Measurements from ENCODE around the gene SH3D19. TPM values are rescaled to one million over a fixed set of nuclear protein-coding genes. Genes with fewer than 3 reads are reported as not detected.
"Not testable (repeated sequence)": the region's sequence is repeated elsewhere in the genome, so short reads cannot be mapped to it uniquely, and the experiment has no call there.

Gene SH3D19
- total RNA-seq, 4 donors from 2014 or later, result 54.4 to 148 (median 79.1) TPM

- H3K36me3 ChIP-seq, result no peaks in the 10 kb centered on the region
- H3K4me3 ChIP-seq, result no peak overlapping the region
- H3K4me1 ChIP-seq, result no peaks in the 10 kb centered on the region
- H3K27ac ChIP-seq, result no peak overlapping the region
- no peak for DNase-seq (ENCODE audit: low spot score in 2 of 2)
- H3K27me3 ChIP-seq, result no peaks in the 10 kb centered on the region
- no peak for TF ChIP-seq CTCF (IDR thresholded peaks at IDR 0.05)
- WGBS, result 95% methylated on average over 2 of the region's 2 CpGs
- H3K9me3 ChIP-seq, result no peaks in the 10 kb centered on the region
Measured at GRCh38 chr4:151256134-151256533, 69.3 kb downstream of the SH3D19 start.

GRCh38 chr4:151255680-151256079, 69.7 kb downstream of the SH3D19 start:
- WGBS, result 92% methylated on average over 17 of the region's 17 CpGs
- not testable (repeated sequence) for DNase-seq (ENCODE audit: low spot score in 2 of 2); H3K4me1 ChIP-seq; H3K27ac ChIP-seq; H3K9me3 ChIP-seq; H3K36me3 ChIP-seq; H3K4me3 ChIP-seq; H3K27me3 ChIP-seq

GRCh38 chr4:151255226-151255625, 70.2 kb downstream of the SH3D19 start:
- no CpG with 5 or more reads among the region's 28 CpGs for WGBS
- H3K36me3 ChIP-seq; H3K27me3 ChIP-seq; H3K27ac ChIP-seq; H3K4me1 ChIP-seq; H3K9me3 ChIP-seq; DNase-seq (ENCODE audit: low spot score in 2 of 2); H3K4me3 ChIP-seq: not testable (repeated sequence)

GRCh38 chr4:151251603-151252304, 73.7 kb downstream of the SH3D19 start:
- no peak for DNase-seq (ENCODE audit: low spot score in 2 of 2)
- Histone ChIP-seq H3K4me1 (no peaks in the 10 kb centered on the region), H3K9me3 (no peaks in the 10 kb centered on the region), H3K27me3 (no peaks in the 10 kb centered on the region), H3K4me3 (no peak overlapping the region), H3K36me3 (no peaks in the 10 kb centered on the region), H3K27ac (no peak overlapping the region)
- 36% methylated on average over 2 of the region's 2 CpGs for WGBS
- no peak for TF ChIP-seq POLR2A (IDR thresholded peaks at IDR 0.05)
- no peak for TF ChIP-seq POLR2AphosphoS5 (IDR thresholded peaks at IDR 0.05)
- TF ChIP-seq CTCF (IDR thresholded peaks at IDR 0.05), result no peak
- no peak for TF ChIP-seq EP300 (IDR thresholded peaks at IDR 0.05)

- Histone ChIP-seq H3K27ac (no peak overlapping the region), H3K36me3 (no peaks in the 10 kb centered on the region), H3K9me3 (no peaks in the 10 kb centered on the region), H3K4me1 (no peaks in the 10 kb centered on the region), H3K4me3 (no peak overlapping the region), H3K27me3 (no peaks in the 10 kb centered on the region)
- DNase-seq (ENCODE audit: low spot score in 2 of 2), result no peak
- TF ChIP-seq POLR2A (IDR thresholded peaks at IDR 0.05) (no peak), POLR2AphosphoS5 (IDR thresholded peaks at IDR 0.05) (no peak), CTCF (IDR thresholded peaks at IDR 0.05) (no peak), EP300 (IDR thresholded peaks at IDR 0.05) (no peak)
- 73% methylated on average over 5 of the region's 5 CpGs for WGBS
Measured at GRCh38 chr4:151250706-151251105, 74.7 kb downstream of the SH3D19 start.

GRCh38 chr4:151248519-151248918, 76.9 kb downstream of the SH3D19 start:
- no peaks in the 10 kb centered on the region for H3K27me3 ChIP-seq
- H3K4me1 ChIP-seq, result no peaks in the 10 kb centered on the region
- DNase-seq (ENCODE audit: low spot score in 2 of 2), result no peak
- H3K27ac ChIP-seq, result no peak overlapping the region
- TF ChIP-seq POLR2A (IDR thresholded peaks at IDR 0.05), result no peak
- TF ChIP-seq CTCF (IDR thresholded peaks at IDR 0.05), result no peak
- no peak for TF ChIP-seq POLR2AphosphoS5 (IDR thresholded peaks at IDR 0.05)
- no peak for TF ChIP-seq EP300 (IDR thresholded peaks at IDR 0.05)
- no peaks in the 10 kb centered on the region for H3K9me3 ChIP-seq
- no peaks in the 10 kb centered on the region for H3K36me3 ChIP-seq
- WGBS, result 89% methylated on average over 2 of the region's 2 CpGs
- no peak overlapping the region for H3K4me3 ChIP-seq
